Measurements from ENCODE around the gene POU6F2.

- no peak for TF ChIP-seq EZH2 (IDR thresholded peaks at IDR 0.05; ENCODE audit: insufficient read depth, poor library complexity, severe bottlenecking)
- TF ChIP-seq EZH2phosphoT487 (IDR thresholded peaks at IDR 0.05; ENCODE audit: insufficient read depth, low read depth), result no peak
Observed at GRCh38 chr7:39098506-39098905, 120.8 kb downstream of the POU6F2 start.
